Esophagus (tissue), 2 donors: ENCODE results near the gene MACROH2A2. TPM values are rescaled to one million over a fixed set of nuclear protein-coding genes. Genes with fewer than 3 reads are reported as not detected.
"Not testable (repeated sequence)": the region's sequence is repeated elsewhere in the genome, so short reads cannot be mapped to it uniquely, and the experiment has no call there.

Source experiments
- H3K27ac ChIP-seq, 2 donors: one replicate each; pipeline ENCODE4 v1.5.1; 2013; ENCODE audit warnings: low read depth in 2 of 2, mild to moderate bottlenecking in 2 of 2, inconsistent platforms in 1 of 2, low read length in 1 of 2, moderate library complexity in 1 of 2
- H3K27me3 ChIP-seq, 2 donors: one replicate each; pipeline ENCODE4 v1.6.1; 2013; ENCODE audit warnings: low read length in 2 of 2, control low read depth in 1 of 2, mild to moderate bottlenecking in 1 of 2; ENCODE audit not compliant: insufficient read depth in 2 of 2, control insufficient read depth in 1 of 2
- H3K36me3 ChIP-seq, 2 donors: one replicate each; pipeline ENCODE4 v1.6.1; 2013; ENCODE audit warnings: low read length in 1 of 2; ENCODE audit not compliant: control insufficient read depth in 2 of 2, insufficient read depth in 2 of 2
- H3K4me1 ChIP-seq, 2 donors: one replicate each; pipeline ENCODE4 v1.6.1; 2013; ENCODE audit warnings: low read length in 1 of 2; ENCODE audit not compliant: control insufficient read depth in 2 of 2, insufficient read depth in 2 of 2
- H3K4me3 ChIP-seq, 2 donors: one replicate each; pipeline ENCODE4 v1.5.1; 2013; ENCODE audit warnings: low read length in 2 of 2, mild to moderate bottlenecking in 2 of 2, low read depth in 1 of 2, moderate library complexity in 1 of 2
- H3K9me3 ChIP-seq, 2 donors: one replicate each; pipeline ENCODE4 v1.6.1; 2013; ENCODE audit warnings: mild to moderate bottlenecking in 2 of 2, low read depth in 1 of 2, low read length in 1 of 2, moderate library complexity in 1 of 2; ENCODE audit not compliant: control insufficient read depth in 2 of 2, insufficient read depth in 1 of 2
- WGBS, 2 donors: extraction: QIAGEN DNeasy Blood & Tissue Kit; methylation state at CpG; one replicate each; pipeline ENCODE4 v1.1.7; 2013; 5-methylcytosine and 5-hydroxymethylcytosine counted together
- polyA plus RNA-seq, 2 donors: library from polyadenylated mRNA; stranded (reverse); fragments of 200-250 nt; gene quantifications; one replicate each; pipeline ENCODE4 v1.2.3, GENCODE V29; 2013
- donor health status: healthy with polysubstance abuse.
- donor health status: Bipolar disorder and iron deficiency.

The MACROH2A2 gene
- polyA plus RNA-seq, 2 donors = 9.4 to 17.4 TPM

DNA sequence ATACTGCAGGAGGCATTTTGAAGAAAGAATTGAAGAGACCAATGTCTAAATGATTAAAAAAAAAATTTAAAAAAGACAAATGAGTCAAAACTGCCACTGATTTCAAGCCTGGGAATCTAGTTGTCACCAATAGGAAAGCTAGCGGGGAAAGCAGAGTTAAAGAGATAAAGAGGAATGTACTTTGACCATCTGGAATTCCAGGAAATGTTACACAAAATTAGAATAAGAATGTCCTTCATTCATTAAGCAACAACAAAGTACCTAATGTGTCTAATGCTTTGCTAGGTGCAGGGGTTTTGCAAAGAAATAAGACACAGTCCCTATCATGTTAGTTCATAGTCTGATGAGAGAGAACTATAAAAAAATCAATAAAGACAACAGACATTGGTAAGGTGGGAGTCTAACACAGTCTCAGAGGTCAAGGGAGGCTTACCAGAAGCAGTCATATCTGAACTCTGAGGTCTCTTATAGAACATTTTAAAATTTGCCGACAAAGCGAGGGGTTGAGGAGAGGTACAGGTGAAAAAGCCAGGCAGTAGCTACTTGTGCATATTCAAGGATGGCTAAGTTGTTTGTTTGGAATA, 102.7 kb downstream of the MACROH2A2 start:
- no peak overlapping the region for H3K4me3 ChIP-seq
- peaks cover 5 to 13% of the 10 kb centered on the region in 2 donors for H3K36me3 ChIP-seq
- H3K27ac ChIP-seq = no peak overlapping the region
- no peaks in the 10 kb centered on the region for H3K4me1 ChIP-seq
- no peaks in the 10 kb centered on the region for H3K27me3 ChIP-seq
- 58 to 64% methylated on average over 3 of the region's 3 CpGs for WGBS, 2 donors
- H3K9me3 ChIP-seq = no peaks in the 10 kb centered on the region

- Histone ChIP-seq H3K27ac (no peak overlapping the region), H3K27me3 (no peaks in the 10 kb centered on the region), H3K9me3 (no peaks in the 10 kb centered on the region), H3K36me3 (peaks cover 0 to 7% of the 10 kb centered on the region in 2 donors), H3K4me1 (no peaks in the 10 kb centered on the region), H3K4me3 (no peak overlapping the region)
- 65 to 70% methylated on average over 2 of the region's 2 CpGs for WGBS, 2 donors
These were observed 105.5 kb downstream of the MACROH2A2 start for GRCh38 chr10:70158113-70158512.

DNA sequence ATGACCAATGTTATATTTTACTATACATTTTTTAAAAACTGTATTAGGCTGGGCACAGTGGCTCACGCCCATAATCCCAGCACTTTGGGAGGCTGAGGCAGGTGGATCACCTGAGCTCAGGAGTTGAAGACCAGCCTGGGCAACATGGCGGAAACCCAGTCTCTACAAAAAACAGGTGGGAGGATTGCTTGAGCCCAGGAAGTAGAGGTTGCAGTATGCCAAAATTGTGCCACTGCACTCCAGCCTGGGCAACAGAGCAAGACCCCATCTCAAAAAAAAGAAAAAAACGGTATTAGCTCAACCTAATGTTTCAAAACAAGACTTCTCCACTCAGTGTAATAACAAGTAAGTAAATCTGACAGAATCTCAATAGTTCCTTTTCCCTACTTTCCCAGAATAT, 106.7 kb downstream of the MACROH2A2 start:
- 31 to 74% methylated on average over 3 of the region's 3 CpGs for WGBS, 2 donors
- H3K36me3 ChIP-seq, H3K4me1 ChIP-seq: not testable (repeated sequence)

GRCh38 chr10:70160798-70161197, 108.2 kb downstream of the MACROH2A2 start:
- no peaks in the 10 kb centered on the region for H3K9me3 ChIP-seq
- H3K36me3 ChIP-seq = peaks cover 0 to 2% of the 10 kb centered on the region in 2 donors
- no peaks in the 10 kb centered on the region for H3K27me3 ChIP-seq
- WGBS, 2 donors = 52% methylated on average over 1 of the region's 1 CpG
- no peaks in the 10 kb centered on the region for H3K4me1 ChIP-seq
- H3K4me3 ChIP-seq = no peak overlapping the region
- H3K27ac ChIP-seq = no peak overlapping the region

More for the DNA sequence above, 106.7 kb downstream of the MACROH2A2 start:
- H3K27me3 ChIP-seq, H3K9me3 ChIP-seq, H3K4me3 ChIP-seq, H3K27ac ChIP-seq: not testable (repeated sequence)

Other genes starting within 250 kb of the MACROH2A2 start
- 10 to 100 TPM; 13.6 to 14.1 TPM for gene AIFM2, start 80.0 kb downstream of the MACROH2A2 start, polyA plus RNA-seq
- 10 to 100 TPM; 13.6 to 17.5 TPM for gene TYSND1, start 93.9 kb downstream of the MACROH2A2 start, polyA plus RNA-seq
- 10 to 100 TPM; 26.0 to 30.0 TPM for gene SAR1A, start 117.7 kb downstream of the MACROH2A2 start, polyA plus RNA-seq
- gene PPA1, start 180.6 kb downstream of the MACROH2A2 start, polyA plus RNA-seq = 100 to 1,000 TPM; 167 to 220 TPM
- gene NPFFR1, start 231.2 kb downstream of the MACROH2A2 start, polyA plus RNA-seq = under 1 TPM; 0.01 to 0.02 TPM